ENCODE results near the gene STOML3. TPM values are rescaled to one million over a fixed set of nuclear protein-coding genes. Genes with fewer than 3 reads are reported as not detected.
A peak's percentile ranks its signal among the peaks of the same experiment; 100 is the strongest.

Gene STOML3
- total and polyA plus RNA-seq, 2 of the 4 experiments (the other 2 are of a cell fraction): not detected

DNA sequence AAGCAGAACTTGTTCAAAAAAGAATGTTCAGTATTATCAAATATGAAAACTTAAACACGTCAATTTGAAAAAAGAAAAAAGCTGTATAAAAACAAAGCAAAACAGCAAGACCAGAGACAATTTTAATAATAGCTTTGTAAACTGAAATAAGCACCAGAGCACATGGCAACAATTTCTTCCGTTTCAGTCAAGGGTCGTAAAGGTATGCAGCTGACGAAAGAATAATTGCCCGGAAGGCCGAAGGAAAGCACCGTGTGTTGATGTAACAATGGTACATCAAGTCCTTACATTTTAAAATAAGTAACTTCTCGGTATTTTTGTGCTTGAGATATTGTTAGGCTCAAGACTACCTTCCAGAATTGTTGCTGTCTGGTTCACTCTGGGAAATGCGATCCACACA lies 45.6 kb upstream of the STOML3 start:
- ChIA-PET POLR2A (ENCODE audit: unreplicated experiment) (no interaction called here), CTCF (interaction anchor here (1.3 kb wide), 1 partner anchor 12 kb away, joined by 3 read pairs; no protein-coding TSS in a partner anchor)
- Histone ChIP-seq H4K5ac (ENCODE audit: low read depth, low read length) (no peak overlapping the region; the same call in 1 of the 2 replicates), H2AK9ac (replicated peaks; ENCODE audit: low read depth, low read length, poor library complexity) (no peak overlapping the region), H3K36me3 (ENCODE audit: control insufficient read depth, insufficient read depth, low read length) (no peaks in the 10 kb centered on the region; the same call in 1 of the 2 replicates), H4K91ac (ENCODE audit: insufficient read depth, low read depth, low read length) (no peak overlapping the region), H3K56ac (ENCODE audit: extremely low read depth, insufficient read depth, low read length) (0 out of 2 replicates have a peak overlapping the region, but pooled peaks have one; percentile 50), H2AFZ (replicated peaks; ENCODE audit: low read length, poor library complexity) (no peak overlapping the region), H3K9me1 (ENCODE audit: insufficient read depth, low read length) (no peaks in the 10 kb centered on the region; the same call in 1 of the 2 replicates), H3K27ac (ENCODE audit: insufficient read depth, low read length) (no peak overlapping the region), H2BK15ac (ENCODE audit: low read depth, low read length) (no peak overlapping the region), H4K8ac (ENCODE audit: low read depth in 2 of 2, low read length in 2 of 2) (peak overlapping the region; percentile 4 to 47; a peak in 1 of 4 replicates), H3K9me3 (ENCODE audit: control insufficient read depth, insufficient read depth, low read length) (no peaks in the 10 kb centered on the region), H3K23ac (ENCODE audit: low read depth, low read length) (peak overlapping the region; percentile 86), H3K27me3 (ENCODE audit: control insufficient read depth, insufficient read depth, low read length) (no peaks in the 10 kb centered on the region), H2BK20ac (ENCODE audit: low read depth, low read length) (no peak overlapping the region), H3K4me2 (ENCODE audit: low read depth, low read length) (peak overlapping the region; percentile 98), H3K4ac (ENCODE audit: low read depth, low read length) (no peak overlapping the region), H3K9ac (ENCODE audit: low read depth, low read length) (peak overlapping the region; percentile 79; the same call in 1 of the 2 replicates), H3K79me1 (ENCODE audit: low read depth in 1 of 2, low read length in 2 of 2) (peaks cover 14 to 35% of the 10 kb centered on the region in 2 experiments), H3K14ac (replicated peaks; ENCODE audit: low read depth, low read length) (peak overlapping the region; percentile 25; the same call in 1 of the 2 replicates), H2AK5ac (ENCODE audit: low read depth, low read length) (no peak overlapping the region), H3K4me1 (ENCODE audit: control insufficient read depth, insufficient read depth, low read length) (peaks cover 2% of the 10 kb centered on the region; the same call in 1 of the 2 replicates), H2BK120ac (ENCODE audit: low read depth, low read length) (no peak overlapping the region), H2BK5ac (ENCODE audit: low read depth, low read length, poor library complexity, severe bottlenecking) (no peak overlapping the region), H4K20me1 (ENCODE audit: insufficient read depth, low read length) (peaks cover 4% of the 10 kb centered on the region; the same call in 1 of the 2 replicates), H3K18ac (ENCODE audit: low read depth, low read length) (no peak overlapping the region), H3K4me3 (ENCODE audit: insufficient read depth, low read depth, low read length) (peak overlapping the region; percentile 85)
- in situ Hi-C loops (cut with MboI; ENCODE audit: low sequenced_read_pairs) (no loop called here), intact Hi-C loops (cut with micrococcal nuclease) (loop anchor here (5.0 to 10.0 kb wide), 3 partner anchors 379 to 646 kb away; partner anchors contain the start of gene LHFPL6), dilution Hi-C loops (cut with HindIII; ENCODE audit: low sequenced_read_pairs, unreplicated experiment) (no loop called here)
- no CpG with 5 or more reads among the region's 9 CpGs for WGBS, 2 experiments (ENCODE audit: extremely low coverage in 2 of 2, insufficient read length in 1 of 2)
- TF ChIP-seq SMC3 (IDR thresholded peaks at IDR 0.05; ENCODE audit: low read depth, low read length): no peak
- TF ChIP-seq, protein P1, sequence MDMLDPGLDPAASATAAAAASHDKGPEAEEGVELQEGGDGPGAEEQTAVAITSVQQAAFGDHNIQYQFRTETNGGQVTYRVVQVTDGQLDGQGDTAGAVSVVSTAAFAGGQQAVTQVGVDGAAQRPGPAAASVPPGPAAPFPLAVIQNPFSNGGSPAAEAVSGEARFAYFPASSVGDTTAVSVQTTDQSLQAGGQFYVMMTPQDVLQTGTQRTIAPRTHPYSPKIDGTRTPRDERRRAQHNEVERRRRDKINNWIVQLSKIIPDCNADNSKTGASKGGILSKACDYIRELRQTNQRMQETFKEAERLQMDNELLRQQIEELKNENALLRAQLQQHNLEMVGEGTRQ (IDR thresholded peaks at IDR 0.05; ENCODE audit: low read depth, low read length): no peak
- no peak for TF ChIP-seq POLR2A (IDR thresholded peaks at IDR 0.05; ENCODE audit: low read depth, low read length)
- no peak for TF ChIP-seq CEBPB (IDR thresholded peaks at IDR 0.05; ENCODE audit: low read depth, low read length)
- no peak for TF ChIP-seq BHLHE40 (IDR thresholded peaks at IDR 0.05; ENCODE audit: low read depth, low read length)
- TF ChIP-seq RAD21 (IDR thresholded peaks at IDR 0.05; ENCODE audit: low read length): no peak
- ATAC-seq (ENCODE audit: low read depth): no peak
- DNase-seq: peak; percentile 4
- BruUV-seq (replicated peaks): no TSS peak

Data from IMR-90 (cell line).